ENCODE measurements around the gene EDARADD. TPM values are rescaled to one million over a fixed set of nuclear protein-coding genes. Genes with fewer than 3 reads are reported as not detected.

Gene EDARADD
- total RNA-seq, 2 experiments from 2014 or later: 4.8 to 7.0 TPM

DNA sequence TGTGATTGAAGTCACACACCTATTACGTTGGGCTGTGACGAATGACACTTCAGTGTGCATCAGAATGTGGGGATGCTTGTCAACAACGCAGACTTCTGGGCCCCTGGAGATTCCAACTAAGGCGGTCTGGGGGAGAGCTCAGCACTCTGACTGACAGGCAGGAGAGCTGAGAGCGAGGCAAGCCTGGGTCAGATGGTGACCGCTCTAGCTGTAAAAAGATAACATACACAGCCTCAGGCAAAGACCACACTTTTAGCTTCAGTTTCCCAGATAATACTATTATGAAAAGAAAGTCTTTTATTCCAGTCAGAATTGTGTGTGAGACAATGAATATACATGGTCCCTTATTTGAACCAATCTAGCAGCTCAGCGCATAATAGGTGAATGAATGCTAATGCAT lies 25.4 kb downstream of the EDARADD start:
- intact Hi-C loops (cut with micrococcal nuclease): no loop called here
- Mint-ChIP-seq H3K4me1 (ENCODE audit: low read depth) (peaks cover 15% of the 10 kb centered on the region), H3K4me3 (no peak overlapping the region), H3K9me3 (no peaks in the 10 kb centered on the region), H3K36me3 (peaks cover 4% of the 10 kb centered on the region), H3K27ac (no peak overlapping the region), H3K27me3 (no peaks in the 10 kb centered on the region)
- no peak for DNase-seq
- ChIA-PET POLR2A (no interaction called here), CTCF (no interaction called here)

- Mint-ChIP-seq H3K4me1 (ENCODE audit: low read depth) (peaks cover 20% of the 10 kb centered on the region), H3K27ac (no peak overlapping the region), H3K4me3 (no peak overlapping the region), H3K27me3 (no peaks in the 10 kb centered on the region), H3K36me3 (no peaks in the 10 kb centered on the region), H3K9me3 (no peaks in the 10 kb centered on the region)
- DNase-seq: peak; percentile 24
- POLR2A ChIA-PET: no interaction called here
- CTCF ChIA-PET: interaction anchor here (1.4 kb wide), 1 partner anchor 31 kb away, joined by 5 read pairs; no protein-coding TSS in a partner anchor
- intact Hi-C loops (cut with micrococcal nuclease): no loop called here
Observed at GRCh38 chr1:236421022-236421421, 26.9 kb downstream of the EDARADD start.

- no peak for DNase-seq
- H3K27ac Mint-ChIP-seq: no peak overlapping the region
- no peaks in the 10 kb centered on the region for H3K9me3 Mint-ChIP-seq
- no peaks in the 10 kb centered on the region for H3K27me3 Mint-ChIP-seq
- CTCF ChIA-PET: interaction anchor here (0.8 kb wide), 1 partner anchor 69 kb away, joined by 3 read pairs; no protein-coding TSS in a partner anchor
- H3K4me1 Mint-ChIP-seq (ENCODE audit: low read depth): peaks cover 13% of the 10 kb centered on the region
- H3K36me3 Mint-ChIP-seq: no peaks in the 10 kb centered on the region
- POLR2A ChIA-PET: no interaction called here
- intact Hi-C loops (cut with micrococcal nuclease): no loop called here
- no peak overlapping the region for H3K4me3 Mint-ChIP-seq
Observed at GRCh38 chr1:236421850-236422516, 27.9 kb downstream of the EDARADD start.

GRCh38 chr1:236422517-236422876 lies 28.4 kb downstream of the EDARADD start:
- CTCF ChIA-PET: interaction anchor here (0.8 to 1.3 kb wide), 2 partner anchors 68 to 285 kb away, joined by 3 read pairs; no protein-coding TSS in a partner anchor

DNA sequence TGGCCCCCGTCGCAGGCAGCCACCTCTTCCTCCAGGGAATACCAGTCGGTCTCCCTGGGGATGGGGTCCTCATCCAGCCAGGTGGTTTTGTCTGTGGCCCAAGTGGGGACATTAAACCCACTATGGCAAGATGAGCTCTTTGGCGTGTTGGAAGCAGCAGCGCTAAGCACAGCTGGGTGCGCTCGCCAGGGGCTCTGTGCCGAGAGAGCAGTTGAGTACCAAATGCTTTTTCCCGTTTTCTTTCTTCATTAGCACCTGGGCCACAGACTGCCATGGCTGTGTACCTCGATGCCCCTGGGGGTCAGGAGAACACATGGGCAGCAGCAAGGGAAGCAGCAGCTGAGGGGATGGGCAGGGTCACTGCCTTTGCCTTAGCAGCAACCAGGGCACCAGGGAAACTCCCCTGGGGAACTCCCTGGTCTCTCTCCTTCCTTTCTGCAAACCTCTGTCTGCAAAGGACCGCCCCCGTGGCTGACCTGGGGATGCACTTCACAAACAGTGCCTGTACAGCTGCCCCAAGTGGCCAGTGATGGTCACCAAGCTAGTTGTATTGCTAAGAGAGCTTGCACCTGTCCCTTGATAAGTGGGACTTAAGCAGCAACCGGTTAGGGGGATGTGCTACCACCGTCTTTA lies 31.1 kb downstream of the EDARADD start:
- peak; percentile 46 for DNase-seq
- ChIA-PET CTCF (no interaction called here), POLR2A (interaction anchor here (0.5 kb wide), 1 partner anchor 16 kb away, joined by 3 read pairs; no protein-coding TSS in a partner anchor)
- no peaks in the 10 kb centered on the region for H3K27me3 Mint-ChIP-seq
- H3K9me3 Mint-ChIP-seq: no peaks in the 10 kb centered on the region
- peaks cover 4% of the 10 kb centered on the region for H3K36me3 Mint-ChIP-seq
- H3K27ac Mint-ChIP-seq: no peak overlapping the region
- peaks cover 8% of the 10 kb centered on the region for H3K4me1 Mint-ChIP-seq (ENCODE audit: low read depth)
- no peak overlapping the region for H3K4me3 Mint-ChIP-seq
- intact Hi-C loops (cut with micrococcal nuclease): no loop called here

More at GRCh38 chr1:236422517-236422876, 28.4 kb downstream of the EDARADD start:
- H3K4me1 Mint-ChIP-seq (ENCODE audit: low read depth): peaks cover 8% of the 10 kb centered on the region
- no peak for DNase-seq
- POLR2A ChIA-PET: no interaction called here
- no peaks in the 10 kb centered on the region for H3K36me3 Mint-ChIP-seq
- no peak overlapping the region for H3K27ac Mint-ChIP-seq
- H3K9me3 Mint-ChIP-seq: no peaks in the 10 kb centered on the region
- intact Hi-C loops (cut with micrococcal nuclease): no loop called here
- no peak overlapping the region for H3K4me3 Mint-ChIP-seq
- H3K27me3 Mint-ChIP-seq: no peaks in the 10 kb centered on the region

GRCh38 chr1:236426215-236426614 lies 32.1 kb downstream of the EDARADD start:
- POLR2A ChIA-PET: interaction anchor here (1.0 kb wide), 1 partner anchor 89 kb away, joined by 3 read pairs; no protein-coding TSS in a partner anchor
- intact Hi-C loops (cut with micrococcal nuclease): no loop called here
- CTCF ChIA-PET: no interaction called here
- Mint-ChIP-seq H3K4me3 (no peak overlapping the region), H3K27ac (no peak overlapping the region), H3K36me3 (peaks cover 4% of the 10 kb centered on the region), H3K9me3 (no peaks in the 10 kb centered on the region), H3K4me1 (ENCODE audit: low read depth) (peaks cover 8% of the 10 kb centered on the region), H3K27me3 (no peaks in the 10 kb centered on the region)
- no peak for DNase-seq

- no peaks in the 10 kb centered on the region for H3K9me3 Mint-ChIP-seq
- CTCF ChIA-PET: interaction anchor here (0.5 to 0.9 kb wide), 2 partner anchors 61 to 176 kb away, joined by 3 read pairs; no protein-coding TSS in a partner anchor
- POLR2A ChIA-PET: no interaction called here
- no peak overlapping the region for H3K4me3 Mint-ChIP-seq
- H3K27me3 Mint-ChIP-seq: no peaks in the 10 kb centered on the region
- H3K27ac Mint-ChIP-seq: no peak overlapping the region
- intact Hi-C loops (cut with micrococcal nuclease): no loop called here
- no peak for DNase-seq
- peaks cover 6% of the 10 kb centered on the region for H3K36me3 Mint-ChIP-seq
- peaks cover 8% of the 10 kb centered on the region for H3K4me1 Mint-ChIP-seq (ENCODE audit: low read depth)
Observed at GRCh38 chr1:236429715-236430274, 35.7 kb downstream of the EDARADD start.

DNA sequence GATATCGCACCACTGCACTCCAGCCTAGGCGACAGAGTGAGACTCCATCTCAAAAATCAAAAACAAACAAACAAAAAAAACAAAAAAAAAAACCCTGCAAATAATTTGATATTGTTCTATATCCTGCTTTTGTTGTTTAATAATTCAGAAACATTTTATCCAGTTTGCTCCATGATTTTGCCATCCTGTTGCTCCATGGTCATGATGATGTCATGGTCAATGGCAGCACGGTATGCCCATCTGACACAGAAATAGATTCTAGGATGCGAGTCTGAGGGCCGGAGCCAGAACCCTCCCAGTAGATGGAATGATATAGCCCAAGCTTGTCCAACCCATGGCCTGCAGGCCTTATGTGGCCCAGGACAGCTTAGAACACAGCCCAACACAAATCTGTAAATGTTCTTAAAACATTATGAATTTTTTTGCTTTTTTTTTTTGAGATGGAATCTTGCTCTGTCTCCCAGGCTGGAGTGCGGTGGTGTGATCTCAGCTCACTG lies 39.8 kb downstream of the EDARADD start:
- Mint-ChIP-seq H3K36me3 (peaks cover 6% of the 10 kb centered on the region), H3K4me1 (ENCODE audit: low read depth) (no peaks in the 10 kb centered on the region), H3K27me3 (no peaks in the 10 kb centered on the region), H3K9me3 (no peaks in the 10 kb centered on the region), H3K4me3 (no peak overlapping the region), H3K27ac (no peak overlapping the region)
- intact Hi-C loops (cut with micrococcal nuclease): no loop called here
- CTCF ChIA-PET: no interaction called here
- POLR2A ChIA-PET: no interaction called here
- no peak for DNase-seq

DNA sequence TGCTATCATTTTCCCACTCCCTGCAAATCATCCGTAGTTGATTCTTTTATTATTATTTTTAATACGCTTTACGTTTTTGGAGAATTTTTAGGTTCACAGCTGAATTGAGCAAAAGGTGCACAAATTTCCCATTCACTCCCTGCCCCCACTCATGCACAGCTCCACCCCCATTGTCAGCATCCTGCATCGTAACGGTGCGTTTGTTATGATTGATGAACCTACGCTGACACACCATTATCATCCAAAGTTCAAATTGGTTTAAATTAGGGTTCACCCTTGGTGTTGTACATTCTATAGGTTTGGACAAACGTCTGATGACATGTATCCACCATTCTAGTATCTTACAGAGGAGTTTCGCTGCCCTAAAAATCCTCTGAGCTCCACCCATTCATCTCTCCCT lies 44.5 kb downstream of the EDARADD start:
- intact Hi-C loops (cut with micrococcal nuclease): no loop called here
- DNase-seq: no peak
- Mint-ChIP-seq H3K4me3 (no peak overlapping the region), H3K27ac (no peak overlapping the region), H3K36me3 (no peaks in the 10 kb centered on the region), H3K4me1 (ENCODE audit: low read depth) (no peaks in the 10 kb centered on the region), H3K9me3 (no peaks in the 10 kb centered on the region), H3K27me3 (no peaks in the 10 kb centered on the region)
- ChIA-PET POLR2A (no interaction called here), CTCF (no interaction called here)

GRCh38 chr1:236440373-236440772 lies 46.3 kb downstream of the EDARADD start:
- Mint-ChIP-seq H3K36me3 (no peaks in the 10 kb centered on the region), H3K4me3 (no peak overlapping the region), H3K9me3 (no peaks in the 10 kb centered on the region), H3K27ac (no peak overlapping the region), H3K4me1 (ENCODE audit: low read depth) (no peaks in the 10 kb centered on the region), H3K27me3 (no peaks in the 10 kb centered on the region)
- intact Hi-C loops (cut with micrococcal nuclease): no loop called here
- POLR2A ChIA-PET: no interaction called here
- CTCF ChIA-PET: no interaction called here
- DNase-seq: no peak

GRCh38 chr1:236450779-236451178 lies 56.7 kb downstream of the EDARADD start:
- no peak overlapping the region for H3K4me3 Mint-ChIP-seq
- H3K27ac Mint-ChIP-seq: no peak overlapping the region
- no peak for DNase-seq
- no peaks in the 10 kb centered on the region for H3K27me3 Mint-ChIP-seq
- H3K9me3 Mint-ChIP-seq: no peaks in the 10 kb centered on the region
- H3K36me3 Mint-ChIP-seq: peaks cover 2% of the 10 kb centered on the region
- CTCF ChIA-PET: interaction anchor here (0.7 to 1.2 kb wide), 7 partner anchors 11 to 342 kb away, joined by 3 to 4 read pairs (median 3); no protein-coding TSS in a partner anchor
- POLR2A ChIA-PET: no interaction called here
- H3K4me1 Mint-ChIP-seq (ENCODE audit: low read depth): no peaks in the 10 kb centered on the region
- intact Hi-C loops (cut with micrococcal nuclease): no loop called here

DNA sequence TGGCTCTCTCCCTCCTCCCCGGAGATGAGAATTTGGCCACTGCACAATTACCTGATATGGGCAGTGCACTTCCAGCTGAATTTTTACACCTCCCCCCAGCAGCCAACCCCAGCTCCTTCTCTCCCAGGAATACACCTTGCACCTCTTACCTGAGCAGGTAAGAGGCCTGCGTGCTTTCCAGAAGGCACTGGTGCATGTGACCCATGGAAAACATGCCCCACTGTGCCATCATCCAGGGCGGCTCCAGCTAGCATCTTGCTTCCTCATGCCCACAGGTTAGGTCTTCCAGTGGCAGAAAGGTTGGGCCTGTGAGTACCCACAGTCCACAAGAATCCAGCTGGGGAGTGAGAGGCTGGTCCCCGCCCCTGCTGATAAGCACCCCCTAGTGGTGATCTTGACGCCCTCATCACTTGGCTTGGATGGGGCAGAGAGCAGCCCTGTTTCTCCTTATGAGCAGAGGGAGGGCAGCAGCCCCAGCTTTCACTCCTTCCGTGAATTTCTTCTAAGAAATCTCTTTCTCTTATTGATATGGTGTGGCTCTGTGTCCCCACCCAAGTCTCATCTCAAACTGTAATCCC lies 57.8 kb downstream of the EDARADD start:
- H3K36me3 Mint-ChIP-seq: peaks cover 2% of the 10 kb centered on the region
- POLR2A ChIA-PET: no interaction called here
- no peaks in the 10 kb centered on the region for H3K9me3 Mint-ChIP-seq

More for the DNA sequence above, 57.8 kb downstream of the EDARADD start:
- peak; percentile 62 for DNase-seq
- no peak overlapping the region for H3K27ac Mint-ChIP-seq
- no peaks in the 10 kb centered on the region for H3K27me3 Mint-ChIP-seq
- CTCF ChIA-PET: interaction anchor here (0.7 to 2.2 kb wide), 15 partner anchors 10 to 348 kb away, joined by 3 to 8 read pairs (median 4); no protein-coding TSS in a partner anchor
- intact Hi-C loops (cut with micrococcal nuclease): loop anchor here (1.0 kb wide), 1 partner anchor 343 kb away; no protein-coding TSS in a partner anchor
- H3K4me3 Mint-ChIP-seq: no peak overlapping the region
- H3K4me1 Mint-ChIP-seq (ENCODE audit: low read depth): peaks cover 5% of the 10 kb centered on the region
